ENCODE results near the gene CRELD1. TPM values are rescaled to one million over a fixed set of nuclear protein-coding genes. Genes with fewer than 3 reads are reported as not detected.

The CRELD1 gene
- total and polyA plus RNA-seq, 2 of the 4 experiments (the other 2 are of a cell fraction): 8.6 to 25.7 TPM

- peaks cover 7% of the 10 kb centered on the region for H3K4me1 ChIP-seq (ENCODE audit: control insufficient read depth, insufficient read depth, low read length)
- dilution Hi-C loops (cut with HindIII; ENCODE audit: low sequenced_read_pairs, unreplicated experiment): no loop called here
- no peak overlapping the region for H2AFZ ChIP-seq (replicated peaks; ENCODE audit: low read length, poor library complexity)
- DNase-seq (no peak), ATAC-seq (ENCODE audit: low read depth) (no peak)
- ChIA-PET POLR2A (ENCODE audit: unreplicated experiment) (interaction anchor here (0.6 kb wide), 1 partner anchor 86 kb away, joined by 6 read pairs; no protein-coding TSS in a partner anchor), CTCF (interaction anchor here (0.6 kb wide), 1 partner anchor 523 kb away, joined by 5 read pairs; no protein-coding TSS in a partner anchor)
- in situ Hi-C loops (cut with MboI; ENCODE audit: low sequenced_read_pairs): no loop called here
- no peak overlapping the region for H3K14ac ChIP-seq (replicated peaks; ENCODE audit: low read depth, low read length)
- no peak overlapping the region for H2BK20ac ChIP-seq (ENCODE audit: low read depth, low read length)
- no peak overlapping the region for H2BK120ac ChIP-seq (ENCODE audit: low read depth, low read length)
- H4K20me1 ChIP-seq (ENCODE audit: insufficient read depth, low read length): peaks cover 11% of the 10 kb centered on the region; the same call in 1 of the 2 replicates
- H3K36me3 ChIP-seq (ENCODE audit: control insufficient read depth, insufficient read depth, low read length): peaks cover 16% of the 10 kb centered on the region
- H3K9me3 ChIP-seq (ENCODE audit: control insufficient read depth, insufficient read depth, low read length): no peaks in the 10 kb centered on the region
- H3K9me1 ChIP-seq (ENCODE audit: insufficient read depth, low read length): peaks cover 5% of the 10 kb centered on the region; the same call in 1 of the 2 replicates
- H3K9ac ChIP-seq (ENCODE audit: low read depth, low read length): no peak overlapping the region
- H2BK15ac ChIP-seq (ENCODE audit: low read depth, low read length): no peak overlapping the region
- no peak overlapping the region for H3K27ac ChIP-seq (ENCODE audit: insufficient read depth, low read length)
- H3K23ac ChIP-seq (ENCODE audit: low read depth, low read length): no peak overlapping the region
- no peak overlapping the region for H4K5ac ChIP-seq (ENCODE audit: low read depth, low read length)
- H4K91ac ChIP-seq (ENCODE audit: insufficient read depth, low read depth, low read length): no peak overlapping the region
- H2BK5ac ChIP-seq (ENCODE audit: low read depth, low read length, poor library complexity, severe bottlenecking): no peak overlapping the region
- H3K4ac ChIP-seq (ENCODE audit: low read depth, low read length): no peak overlapping the region
- no peak overlapping the region for H3K4me2 ChIP-seq (ENCODE audit: low read depth, low read length)
- no peaks in the 10 kb centered on the region for H3K27me3 ChIP-seq (ENCODE audit: control insufficient read depth, insufficient read depth, low read length)
- no peak overlapping the region for H3K56ac ChIP-seq (ENCODE audit: extremely low read depth, insufficient read depth, low read length)
- no peak overlapping the region for H2AK9ac ChIP-seq (replicated peaks; ENCODE audit: low read depth, low read length, poor library complexity)
- H4K8ac ChIP-seq (ENCODE audit: low read depth in 2 of 2, low read length in 2 of 2): no peak overlapping the region
- H3K4me3 ChIP-seq (ENCODE audit: insufficient read depth, low read depth, low read length): no peak overlapping the region
- intact Hi-C loops (cut with micrococcal nuclease): loop anchor here (10.0 kb wide), 2 partner anchors 135 to 165 kb away; partner anchors contain the start of genes BRK1 and VHL
- WGBS, 2 experiments (ENCODE audit: extremely low coverage in 2 of 2, insufficient read length in 1 of 2): no CpG with 5 or more reads among the region's 2 CpGs
- no peak overlapping the region for H2AK5ac ChIP-seq (ENCODE audit: low read depth, low read length)
- no TSS peak for BruUV-seq (replicated peaks)
- H3K79me1 ChIP-seq (ENCODE audit: low read depth in 1 of 2, low read length in 2 of 2): peaks cover 10 to 49% of the 10 kb centered on the region in 2 experiments
- no peak overlapping the region for H3K18ac ChIP-seq (ENCODE audit: low read depth, low read length)
- TF ChIP-seq POLR2A (IDR thresholded peaks at IDR 0.05; ENCODE audit: low read depth, low read length) (no peak), RFX5 (IDR thresholded peaks at IDR 0.05; ENCODE audit: low read depth, low read length) (no peak), NFE2L2 (IDR thresholded peaks at IDR 0.05; ENCODE audit: low read depth, low read length) (no peak), SMC3 (IDR thresholded peaks at IDR 0.05; ENCODE audit: low read depth, low read length) (no peak), CHD1 (IDR thresholded peaks at IDR 0.05; ENCODE audit: low read depth, low read length) (no peak), RCOR1 (IDR thresholded peaks at IDR 0.05; ENCODE audit: insufficient replicate concordance, low read length) (no peak), RAD21 (IDR thresholded peaks at IDR 0.05; ENCODE audit: low read length) (no peak), MAZ (IDR thresholded peaks at IDR 0.05; ENCODE audit: borderline replicate concordance, low read depth, low read length) (no peak), CEBPB (IDR thresholded peaks at IDR 0.05; ENCODE audit: low read depth, low read length) (no peak), BHLHE40 (IDR thresholded peaks at IDR 0.05; ENCODE audit: low read depth, low read length) (no peak), MAFK (IDR thresholded peaks at IDR 0.05; ENCODE audit: low read depth, low read length) (no peak), CTCF (conservative IDR thresholded peaks at IDR 0.05; ENCODE audit: low read depth, low read length) (no peak), FOS (IDR thresholded peaks at IDR 0.05; ENCODE audit: low read depth, low read length) (no peak), MXI1 (IDR thresholded peaks at IDR 0.05; ENCODE audit: borderline replicate concordance, low read depth, low read length) (no peak)
- TF ChIP-seq, protein P1, sequence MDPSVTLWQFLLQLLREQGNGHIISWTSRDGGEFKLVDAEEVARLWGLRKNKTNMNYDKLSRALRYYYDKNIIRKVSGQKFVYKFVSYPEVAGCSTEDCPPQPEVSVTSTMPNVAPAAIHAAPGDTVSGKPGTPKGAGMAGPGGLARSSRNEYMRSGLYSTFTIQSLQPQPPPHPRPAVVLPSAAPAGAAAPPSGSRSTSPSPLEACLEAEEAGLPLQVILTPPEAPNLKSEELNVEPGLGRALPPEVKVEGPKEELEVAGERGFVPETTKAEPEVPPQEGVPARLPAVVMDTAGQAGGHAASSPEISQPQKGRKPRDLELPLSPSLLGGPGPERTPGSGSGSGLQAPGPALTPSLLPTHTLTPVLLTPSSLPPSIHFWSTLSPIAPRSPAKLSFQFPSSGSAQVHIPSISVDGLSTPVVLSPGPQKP (IDR thresholded peaks at IDR 0.05; ENCODE audit: borderline replicate concordance, low read depth, low read length): no peak
- TF ChIP-seq, protein P2, sequence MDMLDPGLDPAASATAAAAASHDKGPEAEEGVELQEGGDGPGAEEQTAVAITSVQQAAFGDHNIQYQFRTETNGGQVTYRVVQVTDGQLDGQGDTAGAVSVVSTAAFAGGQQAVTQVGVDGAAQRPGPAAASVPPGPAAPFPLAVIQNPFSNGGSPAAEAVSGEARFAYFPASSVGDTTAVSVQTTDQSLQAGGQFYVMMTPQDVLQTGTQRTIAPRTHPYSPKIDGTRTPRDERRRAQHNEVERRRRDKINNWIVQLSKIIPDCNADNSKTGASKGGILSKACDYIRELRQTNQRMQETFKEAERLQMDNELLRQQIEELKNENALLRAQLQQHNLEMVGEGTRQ (IDR thresholded peaks at IDR 0.05; ENCODE audit: low read depth, low read length): no peak
Observed at GRCh38 chr3:9980251-9980650, 46.6 kb downstream of the CRELD1 start.

Measured in IMR-90 (cell line).